Common myeloid progenitor, CD34-positive (primary cell): Measurements from ENCODE around the gene ANKS1A.
"Not testable (repeated sequence)": the region's sequence is repeated elsewhere in the genome, so short reads cannot be mapped to it uniquely, and the experiment has no call there.

ENCODE experiments used
- CTCF ChIA-PET: fragments of 350-600 bp; sonication (Branson Sonifier 250); formaldehyde crosslinking; loops from one replicate; lab custom pipeline; 2021; ENCODE audit warnings: antibody characterized with exemption; lab: Charles Lee
- POLR2A ChIA-PET: fragments of 350-600 bp; sonication (Branson Sonifier 250); formaldehyde crosslinking; loops from one replicate; lab custom pipeline; 2021; ENCODE audit warnings: antibody characterized with exemption; lab: Charles Lee
- DNase-seq, 3 donors: peaks; one replicate each; pipeline versions ENCODE4 v3.0.0 to v3.0.0-alpha.2; 2013
- H3K27ac ChIP-seq, 2 experiments: 1 replicate in 1 of 2; 2 replicates in 1 of 2; pipeline ENCODE4 v1.7.0; 2013; ENCODE audit warnings: inconsistent platforms in 2 of 2, low read length in 2 of 2, mild to moderate bottlenecking in 2 of 2, low read depth in 1 of 2, moderate library complexity in 1 of 2; ENCODE audit not compliant: severe bottlenecking in 2 of 2, insufficient read depth in 1 of 2, poor library complexity in 1 of 2
- H3K27me3 ChIP-seq, 5 experiments: replicated peaks in 2 of 5; 1 replicate in 3 of 5; 2 replicates in 2 of 5; pipeline versions ENCODE4 v1.6.1 to v1.7.0; 2013; ENCODE audit warnings: low read length in 4 of 5, mild to moderate bottlenecking in 2 of 5, moderate library complexity in 2 of 5, inconsistent platforms in 1 of 5; ENCODE audit not compliant: insufficient read depth in 5 of 5, control insufficient read depth in 4 of 5
- H3K36me3 ChIP-seq, 4 experiments: 1 replicate in 2 of 4; 2 replicates in 2 of 4; pipeline versions ENCODE4 v1.6.1 to v1.7.0; 2013; ENCODE audit warnings: low read length in 3 of 4, control low read depth in 1 of 4, mild to moderate bottlenecking in 1 of 4; ENCODE audit not compliant: control insufficient read depth in 4 of 4, insufficient read depth in 4 of 4
- H3K4me1 ChIP-seq, 4 experiments: 1 replicate in 3 of 4; 2 replicates in 1 of 4; pipeline versions ENCODE4 v1.6.1 to v1.7.1; 2013; ENCODE audit warnings: low read length in 3 of 4, mild to moderate bottlenecking in 3 of 4, control low read depth in 1 of 4, inconsistent platforms in 1 of 4, moderate library complexity in 1 of 4; ENCODE audit not compliant: control insufficient read depth in 4 of 4, insufficient read depth in 4 of 4; ENCODE audit errors: control extremely low read depth in 1 of 4
- H3K4me3 ChIP-seq, 7 experiments: 1 replicate in 4 of 7; 2 replicates in 3 of 7; pipeline versions ENCODE4 v1.5.1 to v1.7.0; 2013; ENCODE audit warnings: mild to moderate bottlenecking in 7 of 7, low read length in 6 of 7, moderate library complexity in 6 of 7, inconsistent platforms in 2 of 7, low read depth in 2 of 7, control low read depth in 1 of 7; ENCODE audit not compliant: insufficient read depth in 4 of 7, control insufficient read depth in 1 of 7; ENCODE audit errors: extremely low read depth in 1 of 7
- H3K9me3 ChIP-seq, 5 experiments: 1 replicate in 4 of 5; 2 replicates in 1 of 5; pipeline versions ENCODE4 v1.6.1 to v1.7.1; 2013; ENCODE audit warnings: low read length in 4 of 5, mild to moderate bottlenecking in 2 of 5, inconsistent platforms in 1 of 5, low read depth in 1 of 5, moderate library complexity in 1 of 5; ENCODE audit not compliant: control insufficient read depth in 4 of 5, insufficient read depth in 2 of 5; ENCODE audit errors: control extremely low read depth in 1 of 5
- WGBS: methylation state at CpG from one replicate; pipeline ENCODE4 v1.1.5; 2013; ENCODE audit not compliant: insufficient coverage; 5-methylcytosine and 5-hydroxymethylcytosine counted together

ANKS1A gene

GRCh38 chr6:35096129-35096862, 207.2 kb downstream of the ANKS1A start:
- peaks cover 0 to 2% (median 0%) of the 10 kb centered on the region in 4 experiments for H3K36me3 ChIP-seq
- WGBS: 100% methylated on average over 2 of the region's 4 CpGs
- H3K4me3 ChIP-seq: no peak overlapping the region
- no peaks in the 10 kb centered on the region for H3K4me1 ChIP-seq
- ChIA-PET CTCF (no interaction called here), POLR2A (no interaction called here)
- no peak overlapping the region for H3K27ac ChIP-seq
- H3K9me3 ChIP-seq: no peaks in the 10 kb centered on the region
- DNase-seq: no peak
- no peaks in the 10 kb centered on the region for H3K27me3 ChIP-seq

GRCh38 chr6:35099116-35099515, 210.1 kb downstream of the ANKS1A start:
- no peak overlapping the region for H3K27ac ChIP-seq
- no peak for DNase-seq
- no peaks in the 10 kb centered on the region for H3K36me3 ChIP-seq
- no peaks in the 10 kb centered on the region for H3K27me3 ChIP-seq
- ChIA-PET CTCF (interaction anchor here (0.9 to 2.3 kb wide), 2 partner anchors 69 to 112 kb away, joined by 3 to 6 read pairs; no protein-coding TSS in a partner anchor), POLR2A (interaction anchor here (0.6 kb wide), 1 partner anchor 365 kb away, joined by 4 read pairs; no protein-coding TSS in a partner anchor)
- H3K4me1 ChIP-seq: no peaks in the 10 kb centered on the region
- 100% methylated on average over 5 of the region's 5 CpGs for WGBS
- no peaks in the 10 kb centered on the region for H3K9me3 ChIP-seq
- no peak overlapping the region for H3K4me3 ChIP-seq

GRCh38 chr6:35105078-35105477, 216.0 kb downstream of the ANKS1A start:
- CTCF ChIA-PET: no interaction called here
- POLR2A ChIA-PET: no interaction called here
- no peak for DNase-seq
- Histone ChIP-seq H3K27me3 (no peaks in the 10 kb centered on the region), H3K4me3 (no peak overlapping the region), H3K27ac (no peak overlapping the region), H3K36me3 (no peaks in the 10 kb centered on the region), H3K9me3 (peaks cover 0 to 3% (median 0%) of the 10 kb centered on the region in 5 experiments), H3K4me1 (no peaks in the 10 kb centered on the region)
- WGBS: 100% methylated on average over 2 of the region's 3 CpGs

GRCh38 chr6:35106061-35106460, 217.0 kb downstream of the ANKS1A start:
- H3K36me3 ChIP-seq, H3K27ac ChIP-seq, H3K4me1 ChIP-seq, H3K4me3 ChIP-seq, POLR2A ChIA-PET, H3K9me3 ChIP-seq, DNase-seq, CTCF ChIA-PET, H3K27me3 ChIP-seq: not testable (repeated sequence)
- 96% methylated on average over 5 of the region's 6 CpGs for WGBS

GRCh38 chr6:35107208-35107607, 218.2 kb downstream of the ANKS1A start:
- CTCF ChIA-PET: interaction anchor here (0.7 to 1.1 kb wide), 5 partner anchors 11 to 1249 kb away, joined by 3 read pairs; no protein-coding TSS in a partner anchor
- H3K27ac ChIP-seq, H3K27me3 ChIP-seq, H3K9me3 ChIP-seq, H3K4me1 ChIP-seq, H3K36me3 ChIP-seq, H3K4me3 ChIP-seq, POLR2A ChIA-PET: not testable (repeated sequence)
- peak in 1 of 3 donors; percentile 7 for DNase-seq
- 93% methylated on average over 8 of the region's 8 CpGs for WGBS

- CTCF ChIA-PET: interaction anchor here (0.7 to 1.0 kb wide), 3 partner anchors 10 to 30 kb away, joined by 3 read pairs; no protein-coding TSS in a partner anchor
- WGBS: 88% methylated on average over 3 of the region's 5 CpGs
- POLR2A ChIA-PET, H3K4me3 ChIP-seq, H3K27me3 ChIP-seq, H3K36me3 ChIP-seq, H3K9me3 ChIP-seq, DNase-seq, H3K27ac ChIP-seq, H3K4me1 ChIP-seq: not testable (repeated sequence)
Observed at GRCh38 chr6:35107761-35108160, 218.7 kb downstream of the ANKS1A start.

GRCh38 chr6:35108309-35108885, 219.3 kb downstream of the ANKS1A start:
- ChIA-PET POLR2A (no interaction called here), CTCF (no interaction called here)
- Histone ChIP-seq H3K27me3 (no peaks in the 10 kb centered on the region), H3K36me3 (no peaks in the 10 kb centered on the region), H3K4me3 (no peak overlapping the region), H3K9me3 (peaks cover 0 to 9% (median 3%) of the 10 kb centered on the region in 5 experiments), H3K4me1 (no peaks in the 10 kb centered on the region), H3K27ac (no peak overlapping the region)
- WGBS: no CpG with 5 or more reads among the region's 2 CpGs
- no peak for DNase-seq
